IMR-90 (cell line): ENCODE results near the gene SIK2. TPM values are rescaled to one million over a fixed set of nuclear protein-coding genes. Genes with fewer than 3 reads are reported as not detected.

Source experiments
- ATAC-seq: fragments of 200-7000 bp; cut with Tn5 transposase; 2 replicates; pipeline ENCODE4 v1.9.1; 2020; ENCODE audit warnings: low read depth, mild to moderate bottlenecking, moderate library complexity
- BruUV-seq: library from RNA; stranded (reverse); fragments of 400-500 nt; replicated peaks from 2 replicates; lab custom pipeline; 2021; lab: Mats Ljungman, UMichigan
- CTCF ChIA-PET: fragments of 300-600 bp; formaldehyde crosslinking; extraction: SDS; loops from one replicate; lab custom pipeline; 2021; ENCODE audit warnings: antibody characterized with exemption; lab: Yijun Ruan, JAX
- POLR2A ChIA-PET: fragments of 300-600 bp; sonication (Branson Sonifier 250); formaldehyde crosslinking; loops from one replicate; lab custom pipeline; 2022; ENCODE audit warnings: antibody characterized with exemption; ENCODE audit not compliant: unreplicated experiment; lab: Charles Lee
- DNase-seq: peaks from one replicate; pipeline ENCODE4 v3.0.0; 2013
- H2AFZ ChIP-seq: replicated peaks from 2 replicates; pipeline ENCODE3; 2013; ENCODE audit warnings: low read length, mild to moderate bottlenecking; ENCODE audit not compliant: poor library complexity
- H2AK5ac ChIP-seq: 2 replicates; pipeline ENCODE4 v1.6.1; 2013; ENCODE audit warnings: low read depth, low read length, inconsistent platforms
- H2AK9ac ChIP-seq: replicated peaks from 2 replicates; pipeline ENCODE3; 2013; ENCODE audit warnings: mild to moderate bottlenecking, low read depth, low read length, moderate library complexity; ENCODE audit not compliant: poor library complexity
- H2BK120ac ChIP-seq: 2 replicates; pipeline ENCODE4 v1.6.1; 2013; ENCODE audit warnings: low read depth, low read length, inconsistent platforms
- H2BK15ac ChIP-seq: 3 replicates; pipeline ENCODE4 v1.6.1; 2013; ENCODE audit warnings: low read depth, low read length, inconsistent platforms
- H2BK20ac ChIP-seq: 2 replicates; pipeline ENCODE4 v1.6.1; 2013; ENCODE audit warnings: low read depth, mild to moderate bottlenecking, inconsistent platforms, low read length, moderate library complexity
- H2BK5ac ChIP-seq: 2 replicates; pipeline ENCODE4 v1.6.1; 2013; ENCODE audit warnings: mild to moderate bottlenecking, low read depth, low read length, inconsistent platforms; ENCODE audit not compliant: poor library complexity, severe bottlenecking
- H3K14ac ChIP-seq: replicated peaks from 2 replicates; pipeline ENCODE4 v1.6.1; 2013; ENCODE audit warnings: low read depth, low read length, inconsistent platforms
- H3K18ac ChIP-seq: 2 replicates; pipeline ENCODE4 v1.6.1; 2013; ENCODE audit warnings: low read depth, low read length, control low read depth
- H3K23ac ChIP-seq: 2 replicates; pipeline ENCODE4 v1.6.1; 2013; ENCODE audit warnings: low read depth, low read length, inconsistent platforms
- H3K27ac ChIP-seq: 2 replicates; pipeline ENCODE4 v1.5.1; 2013; ENCODE audit warnings: mild to moderate bottlenecking, control low read depth, low read length; ENCODE audit not compliant: insufficient read depth
- H3K27me3 ChIP-seq: 2 replicates; pipeline ENCODE4 v1.6.1; 2013; ENCODE audit warnings: low read length; ENCODE audit not compliant: control insufficient read depth, insufficient read depth
- H3K36me3 ChIP-seq: 2 replicates; pipeline ENCODE4 v1.6.1; 2013; ENCODE audit warnings: low read length, mixed read lengths; ENCODE audit not compliant: control insufficient read depth, insufficient read depth
- H3K4ac ChIP-seq: 2 replicates; pipeline ENCODE4 v1.6.1; 2013; ENCODE audit warnings: low read depth, low read length, inconsistent platforms
- H3K4me1 ChIP-seq: 2 replicates; pipeline ENCODE4 v1.6.1; 2013; ENCODE audit warnings: low read length, mixed read lengths; ENCODE audit not compliant: control insufficient read depth, insufficient read depth
- H3K4me2 ChIP-seq: 2 replicates; pipeline ENCODE4 v1.6.1; 2013; ENCODE audit warnings: low read depth, mild to moderate bottlenecking, control low read depth, low read length, moderate library complexity
- H3K4me3 ChIP-seq: 2 replicates; pipeline ENCODE4 v1.5.1; 2013; ENCODE audit warnings: low read depth, mild to moderate bottlenecking, control low read depth, low read length, moderate library complexity; ENCODE audit not compliant: insufficient read depth
- H3K56ac ChIP-seq: 2 replicates; pipeline ENCODE4 v1.6.1; 2013; ENCODE audit warnings: low read length, inconsistent platforms; ENCODE audit not compliant: insufficient read depth; ENCODE audit errors: extremely low read depth
- H3K79me1 ChIP-seq, 2 experiments: 2 replicates each; pipeline ENCODE4 v1.6.1; 2013; ENCODE audit warnings: low read length in 2 of 2, inconsistent platforms in 1 of 2, low read depth in 1 of 2
- H3K9ac ChIP-seq: 2 replicates; pipeline ENCODE4 v1.6.1; 2013; ENCODE audit warnings: low read depth, low read length, control low read depth
- H3K9me1 ChIP-seq: 2 replicates; pipeline ENCODE4 v1.6.1; 2013; ENCODE audit warnings: low read length, inconsistent platforms; ENCODE audit not compliant: insufficient read depth
- H3K9me3 ChIP-seq: 2 replicates; pipeline ENCODE4 v1.6.1; 2013; ENCODE audit warnings: low read length; ENCODE audit not compliant: control insufficient read depth, insufficient read depth
- H4K20me1 ChIP-seq: 2 replicates; pipeline ENCODE4 v1.6.1; 2013; ENCODE audit warnings: low read length, inconsistent platforms; ENCODE audit not compliant: insufficient read depth
- H4K5ac ChIP-seq: 2 replicates; pipeline ENCODE4 v1.6.1; 2013; ENCODE audit warnings: mild to moderate bottlenecking, low read depth, low read length, control low read depth
- H4K8ac ChIP-seq, 2 experiments: 2 replicates each; pipeline ENCODE4 v1.6.1; 2013; ENCODE audit warnings: low read depth in 2 of 2, low read length in 2 of 2, control low read depth in 1 of 2, inconsistent platforms in 1 of 2
- H4K91ac ChIP-seq: 2 replicates; pipeline ENCODE4 v1.6.1; 2013; ENCODE audit warnings: low read depth, low read length, inconsistent platforms; ENCODE audit not compliant: insufficient read depth
- BHLHE40 ChIP-seq: fragments of 150-350 bp; IDR thresholded peaks from 2 replicates; pipeline ENCODE4 v1.6.1; 2016; ENCODE audit warnings: mild to moderate bottlenecking, low read depth, low read length
- CEBPB ChIP-seq: IDR thresholded peaks from 2 replicates; pipeline ENCODE4 v1.6.1; 2012; ENCODE audit warnings: low read depth, low read length, improper control_type of control experiment
- CHD1 ChIP-seq: IDR thresholded peaks from 2 replicates; pipeline ENCODE4 v1.6.1; 2012; ENCODE audit warnings: low read depth, low read length, improper control_type of control experiment
- FOS ChIP-seq: fragments of 150-350 bp; IDR thresholded peaks from 2 replicates; pipeline ENCODE4 v1.6.1; 2016; ENCODE audit warnings: low read depth, low read length
- MAFK ChIP-seq: IDR thresholded peaks from 2 replicates; pipeline ENCODE4 v1.6.1; 2012; ENCODE audit warnings: low read depth, low read length, improper control_type of control experiment
- MAZ ChIP-seq: IDR thresholded peaks from 2 replicates; pipeline ENCODE4 v1.6.1; 2012; ENCODE audit warnings: low read depth, mild to moderate bottlenecking, low read length, improper control_type of control experiment, moderate library complexity, borderline replicate concordance
- MXI1 ChIP-seq: IDR thresholded peaks from 2 replicates; pipeline ENCODE4 v1.6.1; 2012; ENCODE audit warnings: low read depth, mild to moderate bottlenecking, low read length, moderate library complexity, borderline replicate concordance
- NFE2L2 ChIP-seq: fragments of 150-350 bp; IDR thresholded peaks from 2 replicates; pipeline ENCODE4 v1.6.1; 2016; ENCODE audit warnings: low read depth, mild to moderate bottlenecking, low read length
- RAD21 ChIP-seq: IDR thresholded peaks from 2 replicates; pipeline ENCODE4 v1.6.1; 2012; ENCODE audit warnings: low read length, improper control_type of control experiment
- RCOR1 ChIP-seq: IDR thresholded peaks from 2 replicates; pipeline ENCODE4 v1.6.1; 2012; ENCODE audit warnings: mild to moderate bottlenecking, low read length, improper control_type of control experiment; ENCODE audit not compliant: insufficient replicate concordance
- RFX5 ChIP-seq: IDR thresholded peaks from 2 replicates; pipeline ENCODE4 v1.8.0; 2012; ENCODE audit warnings: low read depth, mild to moderate bottlenecking, low read length, moderate library complexity
- SMC3 ChIP-seq: fragments of 150-350 bp; IDR thresholded peaks from 2 replicates; pipeline ENCODE4 v1.6.1; 2016; ENCODE audit warnings: low read depth, mild to moderate bottlenecking, antibody characterized with exemption, low read length, moderate library complexity
- dilution Hi-C: fragments of 300-500 bp; cut with HindIII; formaldehyde crosslinking; loops from one replicate; pipeline ENCODE4 v1.14.3; 2018; ENCODE audit warnings: low sequenced_read_pairs; ENCODE audit not compliant: unreplicated experiment
- in situ Hi-C: fragments of 300-500 bp; cut with MboI; formaldehyde crosslinking; loops from 3 replicates; pipeline ENCODE4 v1.14.3; 2019; ENCODE audit warnings: low sequenced_read_pairs, inconsistent platforms, mixed read lengths
- intact Hi-C: fragments of 100-400 bp; cut with micrococcal nuclease; formaldehyde crosslinking; loops from 2 replicates; pipeline ENCODE4 v1.10.0; 2022
- polyA plus RNA-seq, 3 experiments: library from polyadenylated mRNA; depleted of rRNA; stranded (reverse); fragments of >200 nt; gene quantifications; 2 replicates each; pipeline ENCODE4 v1.2.3, GENCODE V29; 2012; ENCODE audit warnings: low replicate concordance in 1 of 3
- total RNA-seq: library from RNA; depleted of rRNA; stranded (reverse); fragments of >200 nt; gene quantifications from 2 replicates; pipeline ENCODE4 v1.2.3, GENCODE V29; 2012
- TF ChIP-seq, protein P1 (sequence below): fragments of 150-350 bp; IDR thresholded peaks from 2 replicates; pipeline ENCODE4 v1.6.1; 2016; ENCODE audit warnings: low read depth, mild to moderate bottlenecking, low read length, moderate library complexity, borderline replicate concordance
- TF ChIP-seq, protein P2 (sequence below): conservative IDR thresholded peaks from 2 replicates; pipeline ENCODE4 v1.5.1; 2012; ENCODE audit warnings: mild to moderate bottlenecking, low read depth, low read length, improper control_type of control experiment
- TF ChIP-seq, protein P3 (sequence below): fragments of 150-350 bp; IDR thresholded peaks from 2 replicates; pipeline ENCODE4 v1.6.1; 2017; ENCODE audit warnings: mild to moderate bottlenecking, antibody characterized with exemption, low read length, low read depth

The SIK2 gene
- total and polyA plus RNA-seq, 2 of the 4 experiments (the other 2 are of a cell fraction) = 7.9 to 10.4 TPM

DNA sequence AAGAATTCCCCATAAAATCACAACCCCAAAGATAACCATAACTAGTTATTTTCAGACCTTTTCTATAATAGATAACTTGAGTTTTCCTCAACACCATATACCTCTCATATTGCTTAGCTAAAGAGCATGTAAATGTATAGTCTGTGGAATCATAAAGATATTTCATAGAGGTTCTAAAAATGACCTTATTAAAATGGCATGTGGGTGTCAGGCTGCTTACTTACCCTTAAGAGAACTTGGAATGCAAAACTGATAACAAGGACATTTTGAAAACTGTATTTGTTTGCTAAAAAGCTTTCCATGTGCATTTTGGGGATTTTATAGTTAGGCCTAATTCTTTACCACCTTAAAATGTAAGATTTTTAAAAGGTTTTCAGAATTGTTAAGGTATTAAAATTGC is 4.7 kb downstream of the SIK2 start:
- H4K5ac ChIP-seq = no peak overlapping the region
- H2BK120ac ChIP-seq = no peak overlapping the region
- dilution Hi-C loops (no loop called here), in situ Hi-C loops (no loop called here), intact Hi-C loops (loop anchor here (10.0 kb wide), 1 partner anchor 88 kb away; no protein-coding TSS in a partner anchor)
- ChIA-PET POLR2A (no interaction called here), CTCF (interaction anchor here (1.2 kb wide), 1 partner anchor 89 kb away, joined by 3 read pairs; no protein-coding TSS in a partner anchor)
- no peak overlapping the region for H2BK15ac ChIP-seq
- H3K14ac ChIP-seq = no peak overlapping the region
- H2AK9ac ChIP-seq = no peak overlapping the region
- no peak overlapping the region for H3K56ac ChIP-seq
- peaks cover 3 to 39% of the 10 kb centered on the region in 2 experiments; a peak in 3 of 4 replicates for H3K79me1 ChIP-seq
- 0 out of 2 replicates have a peak overlapping the region, but pooled peaks have one; percentile 32 for H3K4me2 ChIP-seq
- H3K9me3 ChIP-seq = no peaks in the 10 kb centered on the region
- no TSS peak for BruUV-seq
- H2BK5ac ChIP-seq = no peak overlapping the region
- H3K27me3 ChIP-seq = no peaks in the 10 kb centered on the region
- no peak overlapping the region for H3K18ac ChIP-seq
- H3K36me3 ChIP-seq = no peaks in the 10 kb centered on the region
- peak; percentile 37 for DNase-seq
- H2AFZ ChIP-seq = no peak overlapping the region
- peaks cover 5% of the 10 kb centered on the region; the same call in 1 of the 2 replicates for H3K4me1 ChIP-seq
- ATAC-seq = no peak
- no peak overlapping the region for H2BK20ac ChIP-seq
- no peak overlapping the region for H3K4me3 ChIP-seq
- TF ChIP-seq, protein P1, sequence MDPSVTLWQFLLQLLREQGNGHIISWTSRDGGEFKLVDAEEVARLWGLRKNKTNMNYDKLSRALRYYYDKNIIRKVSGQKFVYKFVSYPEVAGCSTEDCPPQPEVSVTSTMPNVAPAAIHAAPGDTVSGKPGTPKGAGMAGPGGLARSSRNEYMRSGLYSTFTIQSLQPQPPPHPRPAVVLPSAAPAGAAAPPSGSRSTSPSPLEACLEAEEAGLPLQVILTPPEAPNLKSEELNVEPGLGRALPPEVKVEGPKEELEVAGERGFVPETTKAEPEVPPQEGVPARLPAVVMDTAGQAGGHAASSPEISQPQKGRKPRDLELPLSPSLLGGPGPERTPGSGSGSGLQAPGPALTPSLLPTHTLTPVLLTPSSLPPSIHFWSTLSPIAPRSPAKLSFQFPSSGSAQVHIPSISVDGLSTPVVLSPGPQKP = no peak
- TF ChIP-seq MXI1 = no peak
- TF ChIP-seq NFE2L2 = no peak
- TF ChIP-seq CEBPB = no peak
- TF ChIP-seq, protein P2, sequence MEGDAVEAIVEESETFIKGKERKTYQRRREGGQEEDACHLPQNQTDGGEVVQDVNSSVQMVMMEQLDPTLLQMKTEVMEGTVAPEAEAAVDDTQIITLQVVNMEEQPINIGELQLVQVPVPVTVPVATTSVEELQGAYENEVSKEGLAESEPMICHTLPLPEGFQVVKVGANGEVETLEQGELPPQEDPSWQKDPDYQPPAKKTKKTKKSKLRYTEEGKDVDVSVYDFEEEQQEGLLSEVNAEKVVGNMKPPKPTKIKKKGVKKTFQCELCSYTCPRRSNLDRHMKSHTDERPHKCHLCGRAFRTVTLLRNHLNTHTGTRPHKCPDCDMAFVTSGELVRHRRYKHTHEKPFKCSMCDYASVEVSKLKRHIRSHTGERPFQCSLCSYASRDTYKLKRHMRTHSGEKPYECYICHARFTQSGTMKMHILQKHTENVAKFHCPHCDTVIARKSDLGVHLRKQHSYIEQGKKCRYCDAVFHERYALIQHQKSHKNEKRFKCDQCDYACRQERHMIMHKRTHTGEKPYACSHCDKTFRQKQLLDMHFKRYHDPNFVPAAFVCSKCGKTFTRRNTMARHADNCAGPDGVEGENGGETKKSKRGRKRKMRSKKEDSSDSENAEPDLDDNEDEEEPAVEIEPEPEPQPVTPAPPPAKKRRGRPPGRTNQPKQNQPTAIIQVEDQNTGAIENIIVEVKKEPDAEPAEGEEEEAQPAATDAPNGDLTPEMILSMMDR = no peak
- TF ChIP-seq RAD21 = no peak
- TF ChIP-seq SMC3 = no peak
- no peak for TF ChIP-seq RCOR1
- TF ChIP-seq, protein P3, sequence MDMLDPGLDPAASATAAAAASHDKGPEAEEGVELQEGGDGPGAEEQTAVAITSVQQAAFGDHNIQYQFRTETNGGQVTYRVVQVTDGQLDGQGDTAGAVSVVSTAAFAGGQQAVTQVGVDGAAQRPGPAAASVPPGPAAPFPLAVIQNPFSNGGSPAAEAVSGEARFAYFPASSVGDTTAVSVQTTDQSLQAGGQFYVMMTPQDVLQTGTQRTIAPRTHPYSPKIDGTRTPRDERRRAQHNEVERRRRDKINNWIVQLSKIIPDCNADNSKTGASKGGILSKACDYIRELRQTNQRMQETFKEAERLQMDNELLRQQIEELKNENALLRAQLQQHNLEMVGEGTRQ = no peak
- no peak for TF ChIP-seq BHLHE40
- TF ChIP-seq FOS = no peak
- no peak for TF ChIP-seq CHD1
- TF ChIP-seq MAZ = no peak
- TF ChIP-seq MAFK = no peak
- no peak for TF ChIP-seq RFX5
- peaks cover 2% of the 10 kb centered on the region for H3K9me1 ChIP-seq
- H3K4ac ChIP-seq = no peak overlapping the region
- H4K91ac ChIP-seq = no peak overlapping the region
- no peak overlapping the region for H3K23ac ChIP-seq
- H3K27ac ChIP-seq = no peak overlapping the region
- no peak overlapping the region for H3K9ac ChIP-seq
- peaks cover 31% of the 10 kb centered on the region; the same call in 1 of the 2 replicates for H4K20me1 ChIP-seq
- no peak overlapping the region for H4K8ac ChIP-seq
- H2AK5ac ChIP-seq = no peak overlapping the region
